ENCODE data around the gene ANKMY1.

DNA sequence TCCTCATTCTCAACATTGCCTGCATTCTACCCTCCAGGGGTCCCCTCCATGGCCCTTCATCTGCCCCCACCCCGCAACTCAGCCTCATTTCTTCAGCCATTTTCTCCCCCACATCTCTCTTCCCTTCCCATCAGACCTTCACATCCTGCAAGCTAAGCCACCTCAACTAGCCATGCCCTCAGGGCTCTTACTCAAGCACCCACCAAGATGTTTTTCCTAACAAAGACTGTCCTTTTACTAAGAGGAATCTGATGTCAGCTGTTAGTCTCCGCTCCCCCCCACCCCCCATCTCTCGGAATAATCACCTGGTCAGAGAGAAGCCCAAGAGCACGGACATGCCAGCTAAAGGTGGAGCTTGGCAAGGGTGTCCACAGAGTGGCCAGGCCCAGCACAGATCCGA, 24.0 kb upstream of the ANKMY1 start:
- TF ChIP-seq, protein P1, sequence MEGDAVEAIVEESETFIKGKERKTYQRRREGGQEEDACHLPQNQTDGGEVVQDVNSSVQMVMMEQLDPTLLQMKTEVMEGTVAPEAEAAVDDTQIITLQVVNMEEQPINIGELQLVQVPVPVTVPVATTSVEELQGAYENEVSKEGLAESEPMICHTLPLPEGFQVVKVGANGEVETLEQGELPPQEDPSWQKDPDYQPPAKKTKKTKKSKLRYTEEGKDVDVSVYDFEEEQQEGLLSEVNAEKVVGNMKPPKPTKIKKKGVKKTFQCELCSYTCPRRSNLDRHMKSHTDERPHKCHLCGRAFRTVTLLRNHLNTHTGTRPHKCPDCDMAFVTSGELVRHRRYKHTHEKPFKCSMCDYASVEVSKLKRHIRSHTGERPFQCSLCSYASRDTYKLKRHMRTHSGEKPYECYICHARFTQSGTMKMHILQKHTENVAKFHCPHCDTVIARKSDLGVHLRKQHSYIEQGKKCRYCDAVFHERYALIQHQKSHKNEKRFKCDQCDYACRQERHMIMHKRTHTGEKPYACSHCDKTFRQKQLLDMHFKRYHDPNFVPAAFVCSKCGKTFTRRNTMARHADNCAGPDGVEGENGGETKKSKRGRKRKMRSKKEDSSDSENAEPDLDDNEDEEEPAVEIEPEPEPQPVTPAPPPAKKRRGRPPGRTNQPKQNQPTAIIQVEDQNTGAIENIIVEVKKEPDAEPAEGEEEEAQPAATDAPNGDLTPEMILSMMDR (IDR thresholded peaks at IDR 0.05; ENCODE audit: poor library complexity) = no peak
- TF ChIP-seq EZH2phosphoT487 (IDR thresholded peaks at IDR 0.05; ENCODE audit: low read depth, severe bottlenecking, unreplicated experiment) = no peak

Data from hepatocyte (in vitro differentiated cells).